PC-9 (cell line): ENCODE results near the gene IL1A. TPM values are rescaled to one million over a fixed set of nuclear protein-coding genes. Genes with fewer than 3 reads are reported as not detected.

Experiments
- BruUV-seq: library from RNA; stranded (reverse); fragments of 400-500 nt; replicated peaks from 2 replicates; lab custom pipeline; 2021; lab: Mats Ljungman, UMichigan
- CTCF ChIA-PET: fragments of 300-600 bp; sonication (Branson Sonifier 250); formaldehyde crosslinking; loops from one replicate; lab custom pipeline; 2022; ENCODE audit warnings: antibody characterized with exemption; lab: Charles Lee
- POLR2A ChIA-PET: fragments of 300-600 bp; sonication (Branson Sonifier 250); formaldehyde crosslinking; loops from one replicate; lab custom pipeline; 2022; ENCODE audit warnings: antibody characterized with exemption; ENCODE audit not compliant: unreplicated experiment; lab: Charles Lee
- DNase-seq, 2 experiments: peaks; one replicate each; pipeline versions ENCODE4 v3.0.0 to v3.0.0-alpha.2; 2015 to 2022; ENCODE audit warnings: mixed read lengths in 1 of 2
- H2AFZ ChIP-seq: fragments of 200-600 bp; sonication (generic); 2 replicates; pipeline ENCODE4 v1.8.1; 2017; ENCODE audit warnings: antibody characterized with exemption
- H3F3A ChIP-seq: fragments of 200-600 bp; sonication (generic); 2 replicates; pipeline ENCODE4 v1.8.1; 2017; ENCODE audit warnings: antibody characterized with exemption, mild to moderate bottlenecking, low read depth; ENCODE audit not compliant: insufficient read depth
- H3K27ac ChIP-seq: fragments of 200-600 bp; sonication (generic); 2 replicates; pipeline ENCODE4 v1.6.1; 2016; ENCODE audit warnings: mixed run types
- H3K27me3 ChIP-seq: fragments of 200-600 bp; sonication (generic); 2 replicates; pipeline ENCODE4 v1.6.1; 2016; ENCODE audit warnings: low read depth, mixed run types; ENCODE audit not compliant: insufficient read depth
- H3K36me3 ChIP-seq: fragments of 200-600 bp; sonication (generic); 2 replicates; pipeline ENCODE4 v1.6.1; 2016; ENCODE audit warnings: low read depth, mixed run types
- H3K4me1 ChIP-seq: fragments of 200-600 bp; sonication (generic); replicated peaks from 2 replicates; pipeline ENCODE4 v1.6.1; 2016; ENCODE audit warnings: mixed run types; ENCODE audit not compliant: insufficient read depth
- H3K4me2 ChIP-seq: fragments of 200-600 bp; sonication (generic); 2 replicates; pipeline ENCODE4 v1.6.1; 2017; ENCODE audit warnings: mixed run types
- H3K4me3 ChIP-seq: fragments of 200-600 bp; sonication (generic); 2 replicates; pipeline ENCODE4 v1.6.1; 2016; ENCODE audit warnings: mixed run types
- H3K79me2 ChIP-seq: fragments of 200-600 bp; sonication (generic); 2 replicates; pipeline ENCODE4 v1.6.1; 2017; ENCODE audit warnings: low read depth, mixed run types
- H3K9me2 ChIP-seq: fragments of 200-600 bp; sonication (generic); 2 replicates; pipeline ENCODE4 v1.8.1; 2017; ENCODE audit warnings: mild to moderate bottlenecking; ENCODE audit not compliant: insufficient read depth
- H3K9me3 ChIP-seq: fragments of 200-600 bp; sonication (generic); 2 replicates; pipeline ENCODE4 v1.8.1; 2016; ENCODE audit warnings: low read depth; ENCODE audit not compliant: insufficient read depth
- H4K20me1 ChIP-seq: fragments of 200-600 bp; sonication (generic); 2 replicates; pipeline ENCODE4 v1.8.1; 2017; ENCODE audit not compliant: insufficient read depth
- EZH2 ChIP-seq: fragments of 200-600 bp; sonication (generic); IDR thresholded peaks from 2 replicates; pipeline ENCODE4 v1.8.0; 2017; ENCODE audit warnings: antibody characterized with exemption, low read depth
- intact Hi-C: fragments of 100-400 bp; cut with micrococcal nuclease; formaldehyde crosslinking; loops from one replicate; pipeline ENCODE4 v1.10.0; 2022; ENCODE audit not compliant: unreplicated experiment
- total RNA-seq: library from RNA; stranded (reverse); gene quantifications from 2 replicates; pipeline ENCODE4 v1.2.3, GENCODE V29; 2021
- TF ChIP-seq, protein P1 (sequence below): fragments of 200-600 bp; sonication (generic); conservative IDR thresholded peaks from 2 replicates; pipeline ENCODE4 v1.6.1; 2017; ENCODE audit warnings: mixed run types, antibody characterized with exemption, mild to moderate bottlenecking, moderate library complexity

The IL1A gene
- total RNA-seq, 1 experiment from 2014 or later = 0.55 TPM

DNA sequence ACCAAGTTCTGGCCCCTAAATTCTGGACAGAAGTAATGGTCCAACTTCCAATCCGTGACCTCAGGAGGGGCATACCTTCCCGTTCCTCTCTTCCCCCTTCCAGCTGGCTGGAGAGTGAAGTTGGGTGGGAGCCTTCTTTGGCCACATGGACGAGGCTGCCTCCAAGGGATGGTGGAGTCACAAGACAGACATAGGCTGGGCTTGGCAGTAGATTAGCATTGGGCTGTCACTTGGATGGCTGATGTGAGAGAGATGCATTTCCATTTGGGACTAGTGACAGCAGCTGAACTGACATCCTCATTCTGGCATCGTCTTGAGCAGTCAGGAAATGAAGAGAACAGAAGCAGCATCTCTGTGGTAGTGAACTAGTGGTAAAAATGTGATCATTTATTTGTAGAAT is 50.8 kb downstream of the IL1A start:
- no peaks in the 10 kb centered on the region for H4K20me1 ChIP-seq
- BruUV-seq = no TSS peak
- H3K27me3 ChIP-seq = no peaks in the 10 kb centered on the region
- no peak for DNase-seq
- H3K4me3 ChIP-seq = no peak overlapping the region
- peaks cover 20% of the 10 kb centered on the region for H3K4me1 ChIP-seq
- intact Hi-C loops = no loop called here
- H3F3A ChIP-seq = peaks cover 21% of the 10 kb centered on the region; the same call in 1 of the 2 replicates
- H3K79me2 ChIP-seq = no peaks in the 10 kb centered on the region
- H2AFZ ChIP-seq = no peak overlapping the region
- POLR2A ChIA-PET = no interaction called here
- H3K9me2 ChIP-seq = no peaks in the 10 kb centered on the region
- TF ChIP-seq, protein P1, sequence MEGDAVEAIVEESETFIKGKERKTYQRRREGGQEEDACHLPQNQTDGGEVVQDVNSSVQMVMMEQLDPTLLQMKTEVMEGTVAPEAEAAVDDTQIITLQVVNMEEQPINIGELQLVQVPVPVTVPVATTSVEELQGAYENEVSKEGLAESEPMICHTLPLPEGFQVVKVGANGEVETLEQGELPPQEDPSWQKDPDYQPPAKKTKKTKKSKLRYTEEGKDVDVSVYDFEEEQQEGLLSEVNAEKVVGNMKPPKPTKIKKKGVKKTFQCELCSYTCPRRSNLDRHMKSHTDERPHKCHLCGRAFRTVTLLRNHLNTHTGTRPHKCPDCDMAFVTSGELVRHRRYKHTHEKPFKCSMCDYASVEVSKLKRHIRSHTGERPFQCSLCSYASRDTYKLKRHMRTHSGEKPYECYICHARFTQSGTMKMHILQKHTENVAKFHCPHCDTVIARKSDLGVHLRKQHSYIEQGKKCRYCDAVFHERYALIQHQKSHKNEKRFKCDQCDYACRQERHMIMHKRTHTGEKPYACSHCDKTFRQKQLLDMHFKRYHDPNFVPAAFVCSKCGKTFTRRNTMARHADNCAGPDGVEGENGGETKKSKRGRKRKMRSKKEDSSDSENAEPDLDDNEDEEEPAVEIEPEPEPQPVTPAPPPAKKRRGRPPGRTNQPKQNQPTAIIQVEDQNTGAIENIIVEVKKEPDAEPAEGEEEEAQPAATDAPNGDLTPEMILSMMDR = no peak
- TF ChIP-seq EZH2 = no peak
- 0 out of 2 replicates have a peak, but pooled peaks cover 7% of the 10 kb centered on the region for H3K36me3 ChIP-seq
- no peak overlapping the region for H3K27ac ChIP-seq
- no peaks in the 10 kb centered on the region for H3K9me3 ChIP-seq
- CTCF ChIA-PET = no interaction called here
- H3K4me2 ChIP-seq = no peak overlapping the region

GRCh38 chr2:112731479-112731878 is 52.8 kb downstream of the IL1A start:
- TF ChIP-seq, protein P1 = no peak
- no peak for TF ChIP-seq EZH2

GRCh38 chr2:112730791-112731190 is 53.5 kb downstream of the IL1A start:
- Histone ChIP-seq H3K79me2 (no peaks in the 10 kb centered on the region), H3K4me3 (no peak overlapping the region), H3K4me1 (peaks cover 12% of the 10 kb centered on the region), H3F3A (peaks cover 12% of the 10 kb centered on the region; the same call in 1 of the 2 replicates), H3K27me3 (no peaks in the 10 kb centered on the region), H2AFZ (no peak overlapping the region), H3K9me2 (no peaks in the 10 kb centered on the region), H3K27ac (no peak overlapping the region), H3K4me2 (no peak overlapping the region), H3K9me3 (no peaks in the 10 kb centered on the region), H3K36me3 (no peaks in the 10 kb centered on the region), H4K20me1 (no peaks in the 10 kb centered on the region)
- CTCF ChIA-PET = no interaction called here
- BruUV-seq = no TSS peak
- no peak for DNase-seq
- intact Hi-C loops = no loop called here
- POLR2A ChIA-PET = no interaction called here
- no peak for TF ChIP-seq EZH2
- TF ChIP-seq, protein P1 = no peak

More at GRCh38 chr2:112731479-112731878, 52.8 kb downstream of the IL1A start:
- Histone ChIP-seq H3K36me3 (no peaks in the 10 kb centered on the region), H3K9me2 (no peaks in the 10 kb centered on the region), H3K4me1 (peaks cover 6% of the 10 kb centered on the region), H3F3A (peaks cover 7% of the 10 kb centered on the region; the same call in 1 of the 2 replicates), H3K4me3 (no peak overlapping the region), H3K9me3 (no peaks in the 10 kb centered on the region), H2AFZ (no peak overlapping the region), H3K27ac (no peak overlapping the region), H3K79me2 (no peaks in the 10 kb centered on the region), H3K4me2 (no peak overlapping the region), H4K20me1 (no peaks in the 10 kb centered on the region), H3K27me3 (no peaks in the 10 kb centered on the region)
- no TSS peak for BruUV-seq
- DNase-seq = no peak
- CTCF ChIA-PET = no interaction called here
- intact Hi-C loops = no loop called here
- POLR2A ChIA-PET = no interaction called here
